Measurements from ENCODE around the gene LRRN4.

DNA sequence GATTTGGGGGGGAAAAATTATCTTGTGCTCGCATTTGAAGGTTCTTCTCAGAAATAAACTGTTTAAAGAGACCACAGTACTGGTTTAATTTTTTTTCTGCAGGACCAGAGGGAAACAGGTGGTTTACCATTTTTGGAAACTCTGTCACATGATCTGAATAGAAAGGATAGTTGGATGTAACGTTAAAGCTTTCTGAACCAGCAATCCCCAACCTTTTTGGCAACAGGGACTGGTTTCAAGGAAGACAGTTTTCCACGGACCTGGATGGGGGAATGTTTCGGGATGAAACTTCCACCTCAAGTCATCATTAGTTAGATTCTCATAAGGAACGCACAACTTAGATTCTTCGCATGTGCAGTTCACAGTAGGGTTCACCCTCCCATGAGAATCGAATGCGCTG is 53.0 kb downstream of the LRRN4 start:
- no peak for TF ChIP-seq FOS (IDR thresholded peaks at IDR 0.05; ENCODE audit: low read depth, low read length)
- no peak for TF ChIP-seq CTCF (conservative IDR thresholded peaks at IDR 0.05; ENCODE audit: low read depth, low read length)
- no peak for TF ChIP-seq RFX5 (IDR thresholded peaks at IDR 0.05; ENCODE audit: low read depth, low read length)
- TF ChIP-seq POLR2A (IDR thresholded peaks at IDR 0.05; ENCODE audit: low read depth, low read length), result no peak

All from IMR-90 (cell line).